KG1 (cell line): Measurements from ENCODE around the gene GOLPH3L.
A peak's percentile ranks its signal among the peaks of the same experiment; 100 is the strongest.
"Not testable (repeated sequence)": the region's sequence is repeated elsewhere in the genome, so short reads cannot be mapped to it uniquely, and the experiment has no call there.

Source experiments
- DNase-seq: peaks from one replicate; lab custom pipeline; 2025; lab: John Stamatoyannopoulos, UW

GOLPH3L gene

DNA sequence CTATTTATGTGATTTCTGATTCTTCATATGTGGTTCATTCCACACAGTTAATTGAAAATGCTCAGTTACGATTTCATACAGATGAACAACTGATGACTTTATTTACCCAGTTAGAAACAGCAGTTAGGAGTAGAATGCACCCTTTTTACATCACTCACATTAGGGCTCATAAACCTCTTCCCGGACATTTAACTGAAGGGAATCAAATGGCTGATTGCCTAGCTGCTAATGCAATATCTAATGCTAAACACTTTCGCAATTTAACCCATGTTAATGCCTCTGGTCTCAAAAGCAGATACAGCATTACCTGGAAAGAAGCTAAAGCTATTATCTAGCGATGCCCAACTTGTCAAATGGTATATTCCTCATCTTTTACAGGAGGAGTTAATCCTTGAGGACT, 39.9 kb downstream of the GOLPH3L start:
- not testable (repeated sequence) for DNase-seq

DNA sequence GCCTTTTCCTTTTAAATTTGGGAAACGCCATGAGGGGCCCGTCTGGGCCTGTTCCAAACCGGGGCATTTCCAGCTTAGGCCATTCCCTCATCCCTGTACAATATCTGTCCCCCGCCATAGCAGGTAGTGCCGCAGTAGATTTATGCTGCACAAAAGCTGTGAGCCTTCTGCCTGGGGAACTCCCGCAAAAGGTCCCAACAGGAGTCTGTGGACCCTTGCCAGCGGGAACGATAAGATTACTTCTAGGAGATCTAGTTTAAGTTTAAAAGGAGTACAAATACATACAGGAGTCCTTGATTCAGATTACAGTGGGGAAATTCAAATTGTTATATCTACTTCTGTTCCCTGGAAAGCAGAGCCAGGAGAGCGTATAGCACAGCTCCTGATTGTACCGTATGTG, 42.3 kb downstream of the GOLPH3L start:
- DNase-seq = not testable (repeated sequence)

DNA sequence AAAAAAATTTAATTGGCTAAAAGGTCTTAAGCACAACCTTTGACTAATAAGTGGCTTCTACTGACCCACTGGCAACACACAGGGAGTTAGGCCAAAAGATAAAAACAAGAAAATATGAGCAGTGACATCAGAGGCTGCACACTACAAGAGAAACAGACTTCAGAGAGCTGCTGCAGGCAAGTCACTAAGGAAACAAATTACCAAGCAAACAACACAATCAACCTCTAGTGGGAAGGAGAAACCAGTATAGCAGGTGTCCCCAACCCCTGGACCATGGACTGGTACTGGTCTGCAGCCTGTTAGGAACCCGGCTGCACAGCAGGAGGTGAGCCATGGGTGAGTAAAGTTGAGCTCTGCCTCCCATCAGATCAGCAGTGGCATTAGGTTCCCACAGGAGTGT, 46.8 kb downstream of the GOLPH3L start:
- no peak for DNase-seq

DNA sequence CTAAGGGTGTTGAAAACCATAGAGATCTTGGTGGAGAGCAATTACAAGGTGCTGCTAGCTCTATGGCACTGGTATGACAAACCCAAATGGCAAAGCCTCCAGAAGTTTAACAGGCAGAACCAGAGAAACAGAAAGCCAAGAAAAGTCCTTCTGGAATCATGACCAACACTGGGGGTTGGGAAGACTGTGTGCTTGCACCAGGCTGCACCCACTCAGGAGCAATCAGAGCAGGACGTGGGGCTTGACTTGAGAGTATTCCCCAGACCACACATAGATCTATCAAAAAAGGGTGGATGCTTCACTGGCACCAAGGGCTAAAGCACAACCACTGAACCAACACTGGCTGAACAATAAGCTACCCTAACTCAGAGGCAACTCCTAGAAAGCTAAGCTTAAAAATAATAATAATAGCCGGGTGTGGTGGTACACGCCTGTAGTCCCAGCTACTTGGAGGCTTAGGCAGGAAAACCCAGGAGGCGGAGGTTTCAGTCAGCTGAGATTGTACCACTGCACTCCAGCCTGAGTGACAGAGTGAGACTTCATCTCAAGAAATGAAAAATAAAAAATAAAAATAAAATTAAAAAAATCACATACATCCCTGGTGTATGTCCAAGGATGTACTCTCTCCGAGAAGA, 47.4 kb downstream of the GOLPH3L start:
- DNase-seq = no peak

DNA sequence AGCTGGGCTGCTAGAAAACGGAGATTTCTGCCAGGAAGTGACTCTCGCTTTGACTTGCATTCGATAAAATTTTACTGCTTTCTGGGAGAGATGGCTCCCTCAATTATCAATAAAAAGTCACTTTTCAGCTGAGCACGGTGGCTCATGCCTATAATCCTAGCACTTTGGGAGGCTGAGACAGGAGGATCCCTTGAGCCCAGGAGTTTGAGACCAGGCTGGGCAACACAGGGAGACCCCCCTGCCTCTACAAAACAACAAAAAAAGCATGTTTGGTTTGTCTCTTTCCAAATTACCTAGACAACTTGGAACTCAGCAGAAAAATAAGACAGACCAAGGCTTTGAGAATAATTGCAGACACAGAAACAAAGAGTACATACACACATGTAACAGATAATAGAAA, 54.7 kb downstream of the GOLPH3L start:
- no peak for DNase-seq

DNA sequence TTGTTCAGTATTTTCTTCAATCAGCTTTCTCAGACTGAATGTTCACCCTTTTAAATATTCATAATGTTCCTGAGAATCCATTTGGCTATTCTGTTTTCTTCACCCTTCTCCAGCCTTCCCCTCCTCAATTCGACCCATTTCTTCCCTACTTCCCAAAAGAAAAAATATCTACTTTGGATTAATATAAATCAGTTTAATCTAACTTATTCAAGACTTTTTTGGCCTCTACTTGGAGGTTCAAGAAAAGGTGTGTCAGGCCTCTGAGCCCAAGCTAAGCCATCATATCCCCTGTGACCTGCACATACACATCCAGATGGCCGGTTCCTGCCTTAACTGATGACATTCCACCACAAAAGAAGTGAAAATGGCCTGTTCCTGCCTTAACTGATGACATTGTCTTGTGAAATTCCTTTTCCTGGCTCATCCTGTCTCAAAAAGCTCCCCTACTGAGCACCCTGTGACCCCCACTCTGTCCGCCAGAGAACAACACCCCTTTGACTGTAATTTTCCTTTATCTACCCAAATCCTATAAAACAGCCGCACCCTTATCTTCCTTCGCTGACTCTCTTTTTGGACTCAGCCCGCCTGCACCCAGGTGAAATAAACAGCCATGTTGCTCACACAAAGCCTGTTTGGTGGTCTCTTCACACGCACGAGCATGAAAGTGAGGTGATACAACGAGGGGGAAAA, 55.7 kb downstream of the GOLPH3L start:
- DNase-seq = not testable (repeated sequence)

DNA sequence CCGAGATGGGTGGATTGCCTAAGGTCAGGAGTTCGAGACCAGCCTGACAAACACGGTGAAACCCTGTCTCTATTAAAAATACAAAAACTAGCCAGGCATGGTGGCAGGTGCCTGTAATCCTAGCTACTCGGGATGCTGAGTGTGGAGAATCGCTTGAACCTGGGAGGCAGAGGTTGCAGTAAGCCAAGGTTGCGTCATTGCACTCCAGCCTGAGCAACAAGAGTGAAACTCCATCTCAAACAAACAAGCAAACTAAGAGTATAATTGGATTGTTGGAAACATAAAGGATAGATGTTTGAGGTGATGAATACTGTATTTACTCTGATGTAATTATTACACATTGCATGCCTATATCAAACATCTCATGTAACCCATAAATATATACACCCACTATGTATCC, 58.5 kb downstream of the GOLPH3L start:
- DNase-seq = not testable (repeated sequence)

DNA sequence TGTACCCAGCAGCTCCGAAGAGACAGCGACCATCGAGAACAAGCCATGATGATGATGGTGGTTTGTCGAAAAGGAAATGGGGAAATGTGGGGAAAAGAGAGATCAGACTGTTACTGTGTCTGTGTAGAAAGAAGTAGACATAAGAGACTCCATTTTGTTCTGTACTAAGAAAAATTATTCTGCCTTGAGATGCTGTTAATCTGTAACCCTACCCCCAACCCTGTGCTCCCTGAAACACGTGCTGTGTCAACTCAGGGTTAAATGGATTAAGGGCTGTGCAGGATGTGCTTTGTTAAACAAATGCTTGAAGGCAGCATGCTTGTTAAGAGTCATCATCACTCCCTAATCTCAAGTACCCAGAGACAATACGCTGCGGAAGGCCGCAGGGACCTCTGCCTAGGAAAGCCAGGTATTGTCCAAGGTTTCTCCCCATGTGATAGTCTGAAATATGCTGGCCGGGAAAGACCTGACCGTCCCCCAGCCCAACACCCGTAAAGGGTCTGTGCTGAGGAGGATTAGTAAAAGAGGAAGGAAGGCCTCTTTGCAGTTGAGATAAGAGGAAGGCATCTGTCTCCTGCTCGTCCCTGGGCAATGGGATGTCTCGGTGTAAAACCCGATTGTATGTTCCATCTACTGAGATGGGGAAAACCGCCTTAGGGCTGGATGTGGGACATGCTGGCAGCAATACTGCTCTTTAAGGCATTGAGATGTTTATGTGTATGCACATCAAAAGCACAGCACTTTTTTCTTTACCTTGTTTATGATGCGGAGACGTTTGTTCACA, 61.9 kb downstream of the GOLPH3L start:
- not testable (repeated sequence) for DNase-seq

DNA sequence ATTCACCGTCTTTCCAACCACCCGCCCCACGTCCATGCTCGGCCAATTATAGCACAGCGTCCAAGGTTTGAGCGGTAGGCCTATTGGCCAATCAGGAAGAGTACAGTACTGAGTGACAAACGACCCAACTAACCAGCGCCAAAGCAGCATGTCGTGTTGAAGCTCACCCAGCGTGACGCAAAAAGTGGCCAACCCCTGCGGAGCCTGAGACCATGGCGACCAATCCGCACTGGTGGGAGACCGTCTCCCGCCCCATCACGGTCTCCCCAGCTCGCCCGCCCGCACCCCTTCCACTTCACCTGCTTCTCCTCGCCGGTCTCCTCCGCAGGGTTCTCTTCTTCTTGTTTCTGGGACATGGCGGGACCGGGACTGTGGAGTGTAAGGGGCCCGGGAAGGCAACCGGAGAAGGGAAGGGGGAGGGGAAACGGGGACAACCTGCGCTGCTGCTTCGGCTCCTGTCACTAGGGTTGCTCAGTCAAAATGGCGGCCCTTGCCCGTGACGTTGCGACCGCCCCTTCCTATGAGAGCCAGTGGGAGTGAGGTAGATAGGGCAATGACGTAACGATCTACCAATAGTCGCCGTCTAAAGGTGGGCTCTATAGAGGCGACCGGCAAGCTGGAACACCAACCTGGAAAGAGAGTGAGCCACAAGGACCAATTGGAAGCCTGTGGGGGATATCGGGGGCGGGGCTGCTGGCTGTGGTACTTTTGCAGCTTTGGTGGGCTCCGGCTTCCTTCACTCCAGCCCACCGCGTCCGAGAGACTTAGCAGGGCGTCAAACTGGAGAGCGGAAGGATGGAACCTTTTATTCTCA, 67.6 kb downstream of the GOLPH3L start, which contains the start of gene ENSA:
Gene ENSA (minus strand): TSS at position 498 of the 814 bp plus-strand sequence. CDS start 142 bp downstream, at position 356.
- peak; percentile 96 for DNase-seq

DNA sequence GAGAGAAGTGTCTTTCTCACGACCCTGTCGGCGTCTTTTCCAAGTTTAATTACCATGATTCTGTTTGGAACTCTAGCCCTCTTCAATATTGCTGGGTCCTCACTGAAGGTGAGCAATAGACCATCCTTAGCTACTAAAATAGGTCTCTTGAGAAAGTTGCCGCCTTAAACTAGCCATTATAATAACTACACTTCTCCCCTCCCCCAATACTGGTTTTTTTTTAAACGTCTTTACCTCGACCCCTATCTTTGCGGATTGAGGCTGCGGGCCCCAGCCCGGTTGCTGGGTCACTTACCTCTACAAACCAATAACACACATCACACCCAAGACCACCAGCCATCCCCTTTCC, 68.2 kb downstream of the GOLPH3L start:
- DNase-seq = no peak

DNA sequence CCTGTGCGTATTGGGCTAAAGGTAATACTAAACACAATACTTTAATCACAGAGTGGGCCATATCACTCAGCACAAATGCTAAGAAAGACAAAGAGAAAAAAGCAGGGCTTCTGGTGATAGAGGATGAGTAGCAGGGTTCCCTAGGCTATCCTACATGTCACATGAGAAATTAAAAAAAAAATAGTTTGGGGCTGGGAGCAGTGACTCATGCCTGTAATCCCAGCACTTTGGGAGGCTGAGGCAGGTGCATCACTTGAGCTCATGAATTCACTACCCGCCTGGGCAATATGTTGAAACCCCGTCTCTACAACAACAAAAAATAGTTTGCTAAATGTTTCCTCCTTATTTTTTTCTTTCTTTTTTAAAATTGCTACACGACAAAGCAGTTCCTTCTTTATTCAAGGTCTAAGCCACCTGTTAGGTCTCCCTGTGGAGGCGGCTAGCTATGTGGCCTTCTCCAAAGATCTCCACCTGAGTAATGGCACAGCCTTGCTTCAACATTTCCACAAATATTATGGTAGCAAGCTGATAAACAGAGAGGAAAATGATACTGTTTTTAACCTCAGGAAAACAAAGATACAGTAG, 69.0 kb downstream of the GOLPH3L start:
- no peak for DNase-seq

DNA sequence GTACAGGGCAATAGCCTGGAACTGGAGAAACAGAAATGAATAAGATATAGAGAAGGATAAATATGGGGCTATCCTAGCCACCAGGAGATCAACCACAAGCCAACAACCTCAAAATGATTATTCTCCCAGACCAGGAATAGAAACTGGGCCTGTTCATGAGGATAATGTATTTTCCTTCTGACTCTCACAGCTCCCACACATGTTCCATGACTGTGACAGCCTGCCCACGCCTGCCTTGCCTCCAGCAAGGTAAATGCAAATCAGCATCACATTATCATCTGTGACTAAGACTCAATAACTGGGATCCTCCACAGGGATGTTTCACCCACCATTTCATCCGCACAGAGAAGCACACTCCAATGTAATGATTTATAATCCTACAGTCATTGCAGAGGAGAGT, 70.8 kb downstream of the GOLPH3L start:
- DNase-seq = no peak

DNA sequence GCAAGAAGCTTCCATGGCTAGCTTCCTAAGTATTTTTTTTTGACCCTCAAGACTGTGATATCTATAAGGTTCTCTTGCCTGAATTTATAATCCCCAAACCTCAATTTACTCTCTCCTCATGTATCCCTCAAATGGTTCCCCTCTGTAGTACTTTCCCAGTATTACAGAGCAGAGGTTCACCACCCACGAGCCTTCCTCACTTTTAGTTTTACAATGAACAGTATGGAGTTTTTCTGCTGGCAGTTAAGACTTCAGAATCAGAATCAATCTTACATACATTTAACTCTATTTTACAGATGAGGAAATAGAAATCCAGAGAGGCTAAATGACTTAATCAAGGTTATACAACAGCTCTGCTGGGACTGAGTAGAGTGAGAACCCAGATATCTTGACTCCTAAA, 72.4 kb downstream of the GOLPH3L start:
- not testable (repeated sequence) for DNase-seq

DNA sequence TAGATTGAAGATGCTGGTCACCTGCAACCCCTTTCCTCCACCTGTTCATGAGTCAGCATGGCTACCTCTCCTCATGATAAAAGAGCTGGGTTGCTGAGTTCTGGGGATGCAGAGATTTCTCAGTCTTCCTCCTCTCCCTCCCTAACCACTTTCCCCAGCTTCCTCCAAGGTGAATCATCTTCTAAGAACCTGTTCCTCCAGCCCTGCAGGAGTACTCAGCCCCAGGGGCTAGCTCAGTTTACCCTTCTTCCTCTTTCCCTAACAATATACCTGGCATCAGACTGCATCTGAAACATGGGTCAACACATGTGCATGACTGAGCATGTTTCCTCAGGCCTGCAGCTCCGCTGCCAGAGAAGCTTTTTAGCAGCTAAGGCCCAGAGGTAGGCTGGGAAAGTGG, 72.8 kb downstream of the GOLPH3L start:
- DNase-seq = not testable (repeated sequence)

DNA sequence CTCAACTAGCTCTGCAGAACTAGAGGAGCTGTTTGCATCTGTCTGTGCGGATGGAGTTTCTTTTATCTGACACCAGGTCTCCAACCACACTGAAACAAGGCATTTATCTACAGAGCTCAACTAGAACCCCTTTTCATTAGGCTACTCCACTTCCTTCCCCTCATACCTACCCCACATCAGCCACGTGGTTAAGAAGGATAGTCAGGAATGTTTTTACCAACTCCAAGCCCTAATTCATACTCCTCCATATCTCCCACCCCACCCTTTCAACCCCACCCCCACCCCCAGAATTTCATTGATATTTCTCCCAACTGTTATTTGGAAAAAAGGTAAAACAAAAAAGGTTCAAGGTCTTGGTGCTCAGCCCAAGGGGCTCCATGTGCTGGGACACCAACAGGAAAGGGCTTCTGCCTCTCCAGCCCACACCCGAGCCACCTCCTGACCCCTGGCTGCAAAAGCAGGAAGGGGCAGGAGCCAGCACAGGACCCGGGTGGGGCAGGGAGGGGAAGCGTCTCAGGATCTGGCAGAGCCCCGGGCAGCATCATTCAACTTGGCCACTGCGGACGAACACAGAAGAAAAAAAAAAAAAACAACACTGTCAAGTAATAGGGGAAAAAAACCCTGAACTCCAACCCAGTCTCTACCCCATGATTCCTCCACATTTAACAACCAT, 74.5 kb downstream of the GOLPH3L start:
- DNase-seq = no peak

DNA sequence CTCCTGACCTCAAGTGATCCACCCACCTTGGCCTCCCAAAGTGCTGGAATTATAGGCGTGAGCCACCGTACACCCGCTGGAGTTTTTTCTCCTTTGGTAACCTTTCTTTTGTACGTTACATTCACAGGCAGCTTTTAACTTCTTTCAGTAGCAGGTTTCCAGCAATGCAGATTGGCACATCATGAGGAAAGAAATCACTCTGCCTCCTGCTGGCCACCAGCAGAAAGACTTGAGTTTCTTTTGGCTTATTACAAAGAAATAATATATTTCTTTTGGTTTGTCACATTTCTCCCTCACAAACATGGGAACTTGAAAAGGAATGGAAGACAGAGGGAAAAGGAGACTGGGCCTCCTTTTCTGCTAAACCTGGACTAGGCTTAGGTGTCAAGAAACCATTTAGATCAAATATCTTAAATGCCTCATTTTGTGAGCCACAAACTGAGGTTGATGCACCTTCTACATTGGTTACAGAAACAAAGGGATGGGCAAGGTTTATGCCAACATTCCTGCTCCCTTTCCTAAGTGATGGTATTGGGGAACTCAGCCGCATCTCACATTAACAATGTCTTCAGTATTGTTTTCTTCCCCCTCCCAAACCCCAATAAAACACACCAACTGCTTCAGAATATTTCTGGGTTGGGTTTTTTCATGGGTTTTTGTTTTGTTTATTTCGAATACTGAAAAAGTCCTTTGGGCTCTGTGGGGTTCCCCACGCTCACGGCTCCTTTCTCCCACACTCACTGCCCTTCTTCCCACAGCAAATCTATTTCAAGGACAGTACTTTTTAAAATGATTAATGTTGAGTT, 75.3 kb downstream of the GOLPH3L start:
- DNase-seq = no peak

DNA sequence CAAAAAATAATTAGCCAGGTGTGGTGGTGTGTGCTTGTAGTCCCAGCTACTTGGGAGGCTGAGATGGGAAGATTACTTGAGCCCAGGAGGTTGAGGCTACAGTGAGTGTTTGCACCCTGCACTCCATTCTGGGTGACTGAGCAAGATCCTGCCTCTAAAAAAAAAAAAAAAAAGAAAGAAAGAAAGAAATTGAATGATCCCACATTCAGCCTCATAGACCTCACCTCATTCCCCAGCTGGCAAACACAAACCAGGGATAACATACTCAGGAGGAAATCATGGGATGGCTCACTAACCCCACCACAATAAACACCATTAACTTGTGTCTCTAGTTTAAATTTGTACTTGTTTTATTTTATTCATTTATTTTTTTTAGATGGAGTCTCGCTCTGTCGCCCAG, 76.0 kb downstream of the GOLPH3L start:
- DNase-seq = no peak

DNA sequence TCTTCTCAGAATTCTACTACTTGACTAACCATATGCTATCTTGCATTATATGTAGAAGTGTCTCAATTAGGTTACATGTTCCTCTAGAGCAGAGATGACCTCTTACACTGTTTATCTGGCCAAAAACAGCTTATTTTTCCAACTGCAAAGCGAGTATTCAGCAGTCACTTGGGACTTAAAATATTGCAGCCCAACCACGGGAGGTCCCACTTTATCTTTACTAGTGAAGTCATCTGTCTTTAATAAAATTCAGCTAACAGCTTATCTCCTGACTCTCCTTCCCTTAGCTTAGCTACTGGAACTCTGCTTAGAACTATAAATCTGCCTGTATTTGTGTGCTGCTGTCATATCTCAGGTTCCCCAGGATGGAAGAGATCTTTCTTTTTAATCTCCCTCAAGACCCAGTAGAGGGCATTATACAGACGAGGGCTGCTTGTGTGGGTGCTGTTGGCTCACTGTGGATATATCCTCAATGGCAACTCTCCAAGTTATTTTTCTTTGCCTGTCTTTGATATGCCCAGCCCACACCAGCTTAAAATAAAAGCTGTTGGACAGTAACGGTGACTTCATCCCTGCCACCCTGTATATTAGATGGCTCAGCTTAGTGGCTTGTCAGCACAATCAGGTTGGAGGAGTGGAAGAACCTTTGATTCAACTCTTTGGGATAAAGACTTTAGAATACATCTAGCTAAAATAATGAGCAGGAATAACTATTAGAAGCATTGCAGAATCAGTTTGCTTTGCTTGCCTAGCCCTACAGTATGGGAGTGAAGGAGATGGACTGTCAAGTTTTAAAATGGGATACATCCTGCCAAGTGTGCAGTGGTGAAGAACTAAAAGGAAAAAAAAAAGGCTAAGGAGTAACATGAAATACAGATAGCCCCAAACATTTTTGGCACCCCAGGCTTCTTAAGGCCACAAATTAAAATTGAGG, 77.1 kb downstream of the GOLPH3L start:
- DNase-seq = no peak
